B cell (primary cell): ENCODE results near the gene CNOT4. TPM values are rescaled to one million over a fixed set of nuclear protein-coding genes. Genes with fewer than 3 reads are reported as not detected.

Source experiments
- ATAC-seq: fragments of 200-7000 bp; cut with Tn5 transposase; one replicate; pipeline ENCODE4 v1.10.0; 2021; ENCODE audit warnings: low read depth, mild to moderate bottlenecking, moderate number of reproducible peaks, moderate library complexity
- CTCF ChIA-PET: fragments of 350-600 bp; sonication (Branson Sonifier 250); formaldehyde crosslinking; loops from one replicate; lab custom pipeline; 2021; ENCODE audit warnings: antibody characterized with exemption, inconsistent platforms; lab: Charles Lee
- POLR2A ChIA-PET: fragments of 350-600 bp; sonication (Branson Sonifier 250); formaldehyde crosslinking; loops from one replicate; lab custom pipeline; 2021; ENCODE audit warnings: antibody characterized with exemption; lab: Charles Lee
- DNase-seq: peaks from one replicate; pipeline ENCODE4 v3.0.0; 2013
- H2AFZ ChIP-seq: 2 replicates; pipeline ENCODE4 v1.6.1; 2012; ENCODE audit warnings: mild to moderate bottlenecking, low read depth, low read length; ENCODE audit not compliant: insufficient read depth, poor library complexity, severe bottlenecking
- H3K27ac ChIP-seq, 2 donors: 1 replicate in 1 of 2; 2 replicates in 1 of 2; pipeline ENCODE4 v1.5.1; 2012 to 2013; ENCODE audit warnings: low read length in 2 of 2, mild to moderate bottlenecking in 2 of 2, moderate library complexity in 1 of 2
- H3K27me3 ChIP-seq, 4 experiments: fragments of 200-600 bp in 1 of 4; sonication (generic) in 1 of 4; replicated peaks in 1 of 4; 1 replicate in 2 of 4; 2 replicates in 2 of 4; pipeline versions ENCODE4 v1.6.1 to v1.7.0; 2013 to 2016; ENCODE audit warnings: low read length in 3 of 4, mild to moderate bottlenecking in 2 of 4, mixed read lengths in 1 of 4, moderate library complexity in 1 of 4; ENCODE audit not compliant: insufficient read depth in 4 of 4, control insufficient read depth in 3 of 4; ENCODE audit errors: control extremely low read depth in 1 of 4
- H3K36me3 ChIP-seq, 2 experiments: replicated peaks in 1 of 2; 1 replicate in 1 of 2; 2 replicates in 1 of 2; pipeline versions ENCODE4 v1.6.1 to v1.7.1; 2013; ENCODE audit warnings: low read length in 1 of 2; ENCODE audit not compliant: insufficient read depth in 2 of 2, control insufficient read depth in 1 of 2; ENCODE audit errors: control extremely low read depth in 1 of 2, extremely low read depth in 1 of 2
- H3K4me1 ChIP-seq, 2 donors: fragments of 200-600 bp in 1 of 2; sonication (generic) in 1 of 2; 1 replicate in 1 of 2; 2 replicates in 1 of 2; pipeline versions ENCODE4 v1.5.1 to v1.6.1; 2013 to 2017; ENCODE audit warnings: low read length in 2 of 2; ENCODE audit not compliant: control insufficient read depth in 2 of 2, insufficient read depth in 2 of 2
- H3K4me2 ChIP-seq: replicated peaks from 2 replicates; pipeline ENCODE3; 2012; ENCODE audit warnings: mild to moderate bottlenecking, low read depth, low read length; ENCODE audit not compliant: poor library complexity, severe bottlenecking
- H3K4me3 ChIP-seq, 5 experiments: fragments of 200-600 bp in 1 of 5; sonication (generic) in 1 of 5; 1 replicate in 3 of 5; 2 replicates in 2 of 5; pipeline versions ENCODE4 v1.5.1 to v1.7.0; 2011 to 2016; ENCODE audit warnings: low read length in 4 of 5, mild to moderate bottlenecking in 4 of 5, low read depth in 2 of 5, control low read depth in 1 of 5, moderate library complexity in 1 of 5; ENCODE audit not compliant: insufficient read depth in 1 of 5; ENCODE audit errors: control extremely low read depth in 1 of 5, extremely low read depth in 1 of 5
- H3K79me2 ChIP-seq: fragments of 200-600 bp; sonication (generic); one replicate; pipeline ENCODE4 v1.6.0; 2016; ENCODE audit warnings: low read length; ENCODE audit not compliant: control insufficient read depth, insufficient read depth
- H3K9ac ChIP-seq: fragments of 200-600 bp; sonication (generic); 2 replicates; pipeline ENCODE4 v1.6.1; 2017; ENCODE audit warnings: mild to moderate bottlenecking, low read length, moderate library complexity
- H3K9me3 ChIP-seq, 3 donors: one replicate each; pipeline versions ENCODE4 v1.6.1 to v1.7.1; 2013; ENCODE audit warnings: low read length in 2 of 3; ENCODE audit not compliant: control insufficient read depth in 2 of 3, insufficient read depth in 1 of 3; ENCODE audit errors: control extremely low read depth in 1 of 3
- H4K20me1 ChIP-seq: 2 replicates; pipeline ENCODE4 v1.6.0; 2012; ENCODE audit warnings: mild to moderate bottlenecking, low read length; ENCODE audit not compliant: insufficient read depth, control insufficient read depth, poor library complexity, severe bottlenecking
- H3K27ac Mint-ChIP-seq: one replicate; pipeline ENCODE4 v1.8.0; 2021; ENCODE audit warnings: mixed read lengths
- H3K27me3 Mint-ChIP-seq: one replicate; pipeline ENCODE4 v1.8.0; 2021; ENCODE audit warnings: mixed read lengths
- H3K4me1 Mint-ChIP-seq: one replicate; pipeline ENCODE4 v1.8.0; 2021; ENCODE audit warnings: mixed read lengths
- H3K4me3 Mint-ChIP-seq: one replicate; pipeline ENCODE4 v1.8.0; 2021; ENCODE audit warnings: mixed read lengths
- H3K9me3 Mint-ChIP-seq: one replicate; pipeline ENCODE4 v1.8.0; 2022; ENCODE audit warnings: mixed read lengths; ENCODE audit not compliant: insufficient read depth
- EZH2 ChIP-seq: IDR thresholded peaks from 2 replicates; pipeline ENCODE4 v1.6.1; 2012; ENCODE audit warnings: borderline replicate concordance, low read depth, mild to moderate bottlenecking, moderate library complexity, low read length; ENCODE audit not compliant: insufficient read depth, poor library complexity, severe bottlenecking
- WGBS: methylation state at CpG from one replicate; pipeline ENCODE4 v1.1.5; 2013; ENCODE audit warnings: missing lambda C conversion rate; ENCODE audit not compliant: insufficient coverage; 5-methylcytosine and 5-hydroxymethylcytosine counted together
- intact Hi-C: fragments of 100-400 bp; cut with micrococcal nuclease; formaldehyde crosslinking; loops from one replicate; pipeline ENCODE4 v1.10.0; 2022
- polyA plus RNA-seq: library from polyadenylated mRNA; depleted of rRNA; stranded (reverse); fragments of >200 nt; gene quantifications from 2 replicates; pipeline ENCODE4 v1.2.3, GENCODE V29; 2012
- total RNA-seq, 2 donors: library from RNA; stranded (reverse); fragments of 120-200 nt in 1 of 2; gene quantifications; 1 replicate in 1 of 2; 2 replicates in 1 of 2; pipeline versions ENCODE4 v1.2.3 to v1.2.4, GENCODE V29; 2013 to 2022
- TF ChIP-seq, protein P1 (sequence below): fragments of 200-600 bp; IDR thresholded peaks from one replicate; pipeline ENCODE4 v1.8.0; 2022; ENCODE audit warnings: antibody characterized with exemption, mild to moderate bottlenecking

The CNOT4 gene
- total and polyA plus RNA-seq, 2 donors (not counting 1 experiment from before 2014, with no cell fraction given), result 9.8 to 52.1 TPM

DNA sequence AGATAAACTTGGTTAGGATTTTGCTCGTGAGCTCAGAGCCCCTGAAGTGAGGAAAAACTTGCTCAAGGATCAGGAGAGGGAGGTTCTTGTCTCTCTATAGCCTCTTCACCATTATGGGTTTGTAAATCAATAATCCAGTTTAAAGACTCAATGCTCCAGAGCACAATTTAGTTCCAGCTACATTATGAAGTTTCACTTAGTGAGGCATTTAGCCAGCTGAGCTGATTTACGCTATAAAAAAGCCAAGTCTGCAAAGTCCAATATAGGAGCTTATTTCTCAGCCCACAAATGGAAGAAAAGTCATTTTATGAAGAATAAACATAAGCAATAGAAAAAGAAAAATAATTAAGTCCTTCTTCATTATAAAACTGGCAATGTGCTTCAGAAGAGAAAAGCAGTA lies 145.7 kb downstream of the CNOT4 start:
- ATAC-seq (no peak), DNase-seq (no peak)
- Histone ChIP-seq H3K9me3 (no peaks in the 10 kb centered on the region), H3K4me2 (no peak overlapping the region), H3K79me2 (no peaks in the 10 kb centered on the region), H3K27ac (no peak overlapping the region), H4K20me1 (no peaks in the 10 kb centered on the region), H2AFZ (no peak overlapping the region), H3K27me3 (no peaks in the 10 kb centered on the region), H3K4me1 (no peaks in the 10 kb centered on the region), H3K4me3 (no peak overlapping the region), H3K36me3 (peaks cover 10 to 14% of the 10 kb centered on the region in 2 experiments), H3K9ac (no peak overlapping the region)
- Mint-ChIP-seq H3K27ac (no peak overlapping the region), H3K4me1 (no peaks in the 10 kb centered on the region), H3K4me3 (no peak overlapping the region), H3K27me3 (no peaks in the 10 kb centered on the region), H3K9me3 (no peaks in the 10 kb centered on the region)
- TF ChIP-seq EZH2, result no peak
- TF ChIP-seq, protein P1, sequence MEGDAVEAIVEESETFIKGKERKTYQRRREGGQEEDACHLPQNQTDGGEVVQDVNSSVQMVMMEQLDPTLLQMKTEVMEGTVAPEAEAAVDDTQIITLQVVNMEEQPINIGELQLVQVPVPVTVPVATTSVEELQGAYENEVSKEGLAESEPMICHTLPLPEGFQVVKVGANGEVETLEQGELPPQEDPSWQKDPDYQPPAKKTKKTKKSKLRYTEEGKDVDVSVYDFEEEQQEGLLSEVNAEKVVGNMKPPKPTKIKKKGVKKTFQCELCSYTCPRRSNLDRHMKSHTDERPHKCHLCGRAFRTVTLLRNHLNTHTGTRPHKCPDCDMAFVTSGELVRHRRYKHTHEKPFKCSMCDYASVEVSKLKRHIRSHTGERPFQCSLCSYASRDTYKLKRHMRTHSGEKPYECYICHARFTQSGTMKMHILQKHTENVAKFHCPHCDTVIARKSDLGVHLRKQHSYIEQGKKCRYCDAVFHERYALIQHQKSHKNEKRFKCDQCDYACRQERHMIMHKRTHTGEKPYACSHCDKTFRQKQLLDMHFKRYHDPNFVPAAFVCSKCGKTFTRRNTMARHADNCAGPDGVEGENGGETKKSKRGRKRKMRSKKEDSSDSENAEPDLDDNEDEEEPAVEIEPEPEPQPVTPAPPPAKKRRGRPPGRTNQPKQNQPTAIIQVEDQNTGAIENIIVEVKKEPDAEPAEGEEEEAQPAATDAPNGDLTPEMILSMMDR, result no peak
- intact Hi-C loops, result no loop called here
- CTCF ChIA-PET, result no interaction called here
- WGBS, result no CpG with 5 or more reads among the region's 2 CpGs
- POLR2A ChIA-PET, result no interaction called here

DNA sequence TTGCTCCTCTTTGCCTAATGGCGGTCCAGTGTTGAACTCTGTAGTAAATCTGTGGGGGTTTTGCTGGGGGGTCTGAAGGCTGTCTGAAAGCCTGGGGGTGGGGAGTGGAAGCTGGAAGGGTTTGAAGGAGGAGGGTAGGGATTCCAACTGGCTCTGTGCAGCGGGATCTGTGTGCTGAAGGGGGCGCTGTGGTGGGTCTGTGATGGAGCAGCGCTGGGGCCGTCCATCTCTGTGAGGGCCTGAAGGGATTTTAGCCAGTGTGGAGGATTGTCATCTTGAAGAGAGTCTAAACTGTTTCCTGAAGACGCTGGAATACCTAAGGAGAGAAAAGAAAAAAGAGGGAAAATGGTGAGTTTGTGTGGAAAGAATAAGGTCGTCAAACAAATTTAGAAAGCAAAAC lies 147.0 kb downstream of the CNOT4 start:
- no peaks in the 10 kb centered on the region for H3K4me1 ChIP-seq
- no peak overlapping the region for H3K9ac ChIP-seq
- no peak for TF ChIP-seq EZH2
- TF ChIP-seq, protein P1, result no peak
- intact Hi-C loops, result no loop called here
- 98% methylated on average over 6 of the region's 7 CpGs for WGBS
- no peaks in the 10 kb centered on the region for H3K27me3 ChIP-seq
- peaks cover 10 to 12% of the 10 kb centered on the region in 2 experiments for H3K36me3 ChIP-seq
- Mint-ChIP-seq H3K4me1 (peaks cover 2% of the 10 kb centered on the region), H3K27ac (no peak overlapping the region), H3K9me3 (no peaks in the 10 kb centered on the region), H3K27me3 (no peaks in the 10 kb centered on the region), H3K4me3 (no peak overlapping the region)
- no peak overlapping the region for H3K4me2 ChIP-seq
- no peak for DNase-seq
- H4K20me1 ChIP-seq, result no peaks in the 10 kb centered on the region
- no peak overlapping the region for H3K4me3 ChIP-seq
- CTCF ChIA-PET, result no interaction called here
- ATAC-seq, result no peak
- H3K9me3 ChIP-seq, result no peaks in the 10 kb centered on the region
- no peak overlapping the region for H3K27ac ChIP-seq
- H2AFZ ChIP-seq, result no peak overlapping the region
- POLR2A ChIA-PET, result no interaction called here
- H3K79me2 ChIP-seq, result no peaks in the 10 kb centered on the region
